Measurements from ENCODE around the gene C10orf90.

C10orf90 gene

DNA sequence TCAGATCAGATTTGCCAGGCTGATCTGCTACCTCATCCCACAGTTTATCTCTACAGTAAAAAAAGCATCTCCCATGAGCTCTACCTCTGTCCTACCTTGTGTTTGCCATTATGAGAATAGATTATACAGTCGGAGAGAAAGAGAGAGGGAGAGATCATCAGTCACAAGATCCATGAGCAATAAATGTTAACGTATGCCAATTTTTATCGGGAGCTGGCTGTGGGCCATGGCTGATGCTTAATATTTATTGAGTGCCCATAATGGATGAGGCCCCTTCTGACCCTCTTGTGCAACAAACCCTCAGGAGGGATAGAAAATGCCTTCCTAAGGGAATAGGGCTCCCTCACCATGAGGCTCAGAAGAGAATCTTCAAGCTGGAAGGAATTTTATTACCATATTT lies 52.8 kb downstream of the C10orf90 start:
- H4K20me1 ChIP-seq = no peaks in the 10 kb centered on the region
- no peaks in the 10 kb centered on the region for H3K36me3 ChIP-seq
- TF ChIP-seq Cebpa-rat (IDR thresholded peaks at IDR 0.05) = no peak
- no peaks in the 10 kb centered on the region for H3K9me3 ChIP-seq
- no peaks in the 10 kb centered on the region for H3K27me3 ChIP-seq
- no peaks in the 10 kb centered on the region for H3K4me1 ChIP-seq
- H3K27ac ChIP-seq = no peak overlapping the region
- no peak overlapping the region for H3K4me2 ChIP-seq
- H3K4me3 ChIP-seq = no peak overlapping the region
- no peak overlapping the region for H3K9ac ChIP-seq

DNA sequence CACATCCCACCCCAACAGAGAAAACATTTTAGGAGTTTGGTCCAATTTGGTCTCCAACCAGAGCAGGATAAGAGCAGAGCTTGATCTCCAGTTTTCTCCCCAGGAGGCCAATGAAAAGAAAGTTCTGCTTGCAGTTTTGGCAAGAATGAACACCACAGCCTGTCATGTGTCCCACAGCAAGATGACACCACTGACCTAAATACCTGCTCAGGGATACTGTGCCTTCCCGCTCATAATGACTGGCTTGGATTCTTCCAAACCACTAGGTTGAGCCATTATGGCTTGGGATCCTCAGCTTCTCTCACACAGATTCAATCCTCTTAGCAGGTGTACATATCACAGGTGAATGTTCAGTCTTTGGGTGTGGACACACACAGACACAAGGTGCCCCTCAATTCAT lies 53.3 kb downstream of the C10orf90 start:
- TF ChIP-seq Cebpa-rat (IDR thresholded peaks at IDR 0.05) = no peak
- H3K27ac ChIP-seq = no peak overlapping the region
- no peaks in the 10 kb centered on the region for H3K27me3 ChIP-seq
- H3K9me3 ChIP-seq = no peaks in the 10 kb centered on the region
- H4K20me1 ChIP-seq = no peaks in the 10 kb centered on the region
- no peak overlapping the region for H3K9ac ChIP-seq
- H3K4me3 ChIP-seq = no peak overlapping the region
- no peaks in the 10 kb centered on the region for H3K36me3 ChIP-seq
- no peaks in the 10 kb centered on the region for H3K4me1 ChIP-seq
- H3K4me2 ChIP-seq = no peak overlapping the region

DNA sequence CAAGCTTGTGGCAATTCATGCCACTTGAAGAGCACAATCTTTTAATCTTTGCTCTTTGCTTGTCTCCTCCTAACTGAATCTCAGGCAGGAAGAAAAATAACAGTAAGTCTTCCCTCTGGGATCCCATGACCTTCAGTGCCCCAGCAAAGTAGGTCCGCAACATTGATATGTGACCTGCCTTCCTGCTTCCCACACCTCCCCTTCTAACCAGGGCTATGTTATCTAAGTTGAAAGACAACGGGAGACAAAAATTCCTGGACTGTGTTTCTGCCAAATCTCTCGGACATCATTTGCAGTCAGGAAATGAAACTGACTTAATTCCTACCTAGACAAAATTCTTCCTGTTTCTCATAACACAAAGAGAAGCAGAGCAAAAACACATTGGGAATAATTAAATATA lies 53.8 kb downstream of the C10orf90 start:
- H4K20me1 ChIP-seq = no peaks in the 10 kb centered on the region
- H3K4me3 ChIP-seq = no peak overlapping the region
- no peak overlapping the region for H3K4me2 ChIP-seq
- no peak overlapping the region for H3K9ac ChIP-seq
- TF ChIP-seq Cebpa-rat (IDR thresholded peaks at IDR 0.05) = no peak
- H3K9me3 ChIP-seq = no peaks in the 10 kb centered on the region
- H3K27ac ChIP-seq = no peak overlapping the region
- H3K4me1 ChIP-seq = no peaks in the 10 kb centered on the region
- no peaks in the 10 kb centered on the region for H3K27me3 ChIP-seq
- H3K36me3 ChIP-seq = no peaks in the 10 kb centered on the region

DNA sequence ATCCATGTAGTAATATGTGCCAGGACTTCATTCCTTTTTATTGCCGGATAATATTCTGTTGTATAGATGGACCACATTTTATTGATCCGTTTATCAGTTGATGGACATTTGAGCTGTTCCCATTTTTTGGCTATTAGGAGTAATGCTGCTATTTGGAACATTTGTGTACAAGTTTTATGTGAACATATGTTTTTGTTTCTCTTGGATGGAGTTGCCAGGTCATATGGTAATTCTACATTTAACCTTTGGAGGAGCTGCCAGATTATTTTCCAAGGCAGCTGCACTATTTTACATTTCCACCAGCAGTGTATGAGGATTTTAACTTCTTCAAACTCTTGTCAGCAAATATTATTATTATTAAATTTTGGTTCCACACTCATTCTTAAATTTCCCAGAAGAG lies 59.2 kb downstream of the C10orf90 start:
- H3K27ac ChIP-seq = no peak overlapping the region
- H3K4me2 ChIP-seq = no peak overlapping the region
- no peaks in the 10 kb centered on the region for H3K9me3 ChIP-seq
- H3K27me3 ChIP-seq = no peaks in the 10 kb centered on the region
- H4K20me1 ChIP-seq = no peaks in the 10 kb centered on the region
- no peak overlapping the region for H3K9ac ChIP-seq
- TF ChIP-seq Cebpa-rat (IDR thresholded peaks at IDR 0.05) = no peak
- no peaks in the 10 kb centered on the region for H3K4me1 ChIP-seq
- no peak overlapping the region for H3K4me3 ChIP-seq
- H3K36me3 ChIP-seq = no peaks in the 10 kb centered on the region

DNA sequence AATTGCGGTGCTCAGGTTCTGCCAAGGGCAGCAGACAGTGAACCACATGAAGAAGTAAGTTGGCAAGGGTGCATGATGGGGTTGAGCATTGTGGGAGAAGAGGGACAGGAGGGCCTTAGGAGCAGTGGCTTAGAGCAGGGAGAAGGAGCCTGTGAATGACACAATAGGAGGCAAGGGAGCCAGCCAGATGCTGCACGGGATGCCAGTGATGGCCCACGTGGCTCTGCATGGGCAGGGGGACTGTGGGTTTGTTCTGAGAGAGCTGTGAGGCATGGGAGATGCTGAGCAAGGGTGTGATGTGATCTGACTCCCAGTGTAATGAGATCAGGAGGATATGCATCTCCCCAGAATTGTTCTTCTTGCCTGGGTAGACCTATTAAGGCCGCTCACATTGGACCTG lies 60.9 kb downstream of the C10orf90 start:
- no peak for TF ChIP-seq Cebpa-rat (IDR thresholded peaks at IDR 0.05)
- Histone ChIP-seq H3K4me3 (no peak overlapping the region), H3K27ac (no peak overlapping the region)

DNA sequence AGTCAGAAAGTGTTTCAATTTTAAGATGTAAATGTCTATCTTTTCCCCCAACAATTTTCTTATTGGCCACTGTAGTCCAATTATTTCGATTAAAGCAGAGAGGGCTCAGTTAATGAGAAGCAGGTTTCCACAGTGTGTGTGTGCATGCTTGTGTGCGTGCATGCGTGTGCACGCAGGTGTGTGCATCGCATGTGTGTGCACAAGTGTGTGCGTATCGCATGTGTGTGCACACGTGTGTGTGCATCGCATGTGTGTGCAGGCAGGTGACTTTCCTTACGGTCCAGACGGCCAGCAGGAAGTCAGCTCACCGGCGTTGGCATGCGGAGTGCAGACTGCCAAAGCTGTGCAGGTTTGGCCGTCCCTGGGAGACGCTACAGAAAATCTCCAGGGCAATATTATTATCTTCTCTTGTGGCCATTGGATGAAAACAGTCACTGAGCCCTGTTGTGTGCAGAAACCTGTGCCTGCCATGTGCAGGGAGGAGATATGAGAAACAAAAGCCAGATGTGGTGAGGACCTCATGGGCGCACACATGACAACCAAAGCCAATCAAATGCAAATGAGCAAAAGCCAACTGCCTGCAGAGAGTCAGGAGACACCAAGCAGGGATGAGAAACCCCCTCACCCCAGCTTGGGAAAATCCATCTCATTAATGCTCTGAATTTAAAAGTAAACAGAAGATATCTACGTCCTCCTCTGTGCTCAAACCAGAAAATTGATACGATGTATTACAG lies 70.4 kb downstream of the C10orf90 start:
- Histone ChIP-seq H3K27ac (no peak overlapping the region), H3K4me2 (no peak overlapping the region), H3K27me3 (no peaks in the 10 kb centered on the region), H3K9me3 (no peaks in the 10 kb centered on the region), H4K20me1 (no peaks in the 10 kb centered on the region), H3K9ac (no peak overlapping the region), H3K4me1 (no peaks in the 10 kb centered on the region), H3K4me3 (no peak overlapping the region), H3K36me3 (no peaks in the 10 kb centered on the region)
- no peak for TF ChIP-seq Cebpa-rat (IDR thresholded peaks at IDR 0.05)

More for the DNA sequence above, 60.9 kb downstream of the C10orf90 start:
- no peaks in the 10 kb centered on the region for H3K27me3 ChIP-seq
- no peaks in the 10 kb centered on the region for H3K4me1 ChIP-seq
- H4K20me1 ChIP-seq = no peaks in the 10 kb centered on the region
- H3K36me3 ChIP-seq = no peaks in the 10 kb centered on the region
- no peaks in the 10 kb centered on the region for H3K9me3 ChIP-seq
- no peak overlapping the region for H3K9ac ChIP-seq
- no peak overlapping the region for H3K4me2 ChIP-seq

DNA sequence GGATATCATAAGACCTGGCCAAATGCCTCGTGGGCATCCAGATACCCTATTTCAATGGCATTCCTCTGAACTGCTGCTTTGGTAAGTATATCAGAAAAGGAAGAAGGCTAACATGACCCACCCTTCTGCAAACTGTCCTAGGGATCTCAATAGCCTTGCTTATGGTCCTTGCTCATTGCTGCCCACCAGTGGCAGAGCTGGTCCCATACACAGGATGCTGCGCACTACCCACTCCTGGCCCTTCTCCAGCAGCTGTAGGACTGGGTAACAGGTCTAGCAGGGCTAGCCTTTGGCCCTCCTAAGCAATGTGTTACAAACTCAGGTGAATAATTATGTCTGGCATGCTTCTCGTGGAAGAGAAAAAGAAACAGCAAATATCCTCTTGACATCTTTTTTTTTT lies 72.5 kb downstream of the C10orf90 start:
- no peaks in the 10 kb centered on the region for H3K9me3 ChIP-seq
- no peaks in the 10 kb centered on the region for H4K20me1 ChIP-seq
- no peak overlapping the region for H3K4me3 ChIP-seq
- H3K36me3 ChIP-seq = no peaks in the 10 kb centered on the region
- no peaks in the 10 kb centered on the region for H3K27me3 ChIP-seq
- no peaks in the 10 kb centered on the region for H3K4me1 ChIP-seq
- H3K4me2 ChIP-seq = no peak overlapping the region
- no peak overlapping the region for H3K27ac ChIP-seq
- no peak overlapping the region for H3K9ac ChIP-seq
- TF ChIP-seq Cebpa-rat (IDR thresholded peaks at IDR 0.05) = no peak

DNA sequence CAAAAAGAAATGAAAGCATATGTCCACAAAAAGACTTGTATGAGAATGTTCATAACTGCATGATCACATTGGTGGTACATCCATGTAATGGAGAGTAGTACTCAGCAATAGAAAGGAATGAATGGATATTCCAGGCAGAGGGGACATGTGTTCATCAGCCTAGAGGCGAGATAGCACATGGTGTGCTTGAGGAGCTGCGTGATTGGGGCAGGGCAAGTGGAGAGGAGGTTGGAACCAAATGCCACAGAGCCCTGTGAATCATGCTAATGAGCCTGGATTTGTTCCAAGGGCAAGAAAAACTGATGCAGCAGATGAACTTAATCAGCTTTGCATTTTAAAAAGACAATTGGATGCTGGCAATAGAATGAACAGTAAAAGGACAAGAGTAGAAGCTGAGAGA lies 73.3 kb downstream of the C10orf90 start:
- no peaks in the 10 kb centered on the region for H3K36me3 ChIP-seq
- no peak overlapping the region for H3K27ac ChIP-seq
- H3K4me1 ChIP-seq = no peaks in the 10 kb centered on the region
- no peaks in the 10 kb centered on the region for H3K9me3 ChIP-seq
- H3K9ac ChIP-seq = no peak overlapping the region
- no peaks in the 10 kb centered on the region for H4K20me1 ChIP-seq
- no peak for TF ChIP-seq Cebpa-rat (IDR thresholded peaks at IDR 0.05)
- no peak overlapping the region for H3K4me3 ChIP-seq
- H3K4me2 ChIP-seq = no peak overlapping the region
- H3K27me3 ChIP-seq = no peaks in the 10 kb centered on the region

DNA sequence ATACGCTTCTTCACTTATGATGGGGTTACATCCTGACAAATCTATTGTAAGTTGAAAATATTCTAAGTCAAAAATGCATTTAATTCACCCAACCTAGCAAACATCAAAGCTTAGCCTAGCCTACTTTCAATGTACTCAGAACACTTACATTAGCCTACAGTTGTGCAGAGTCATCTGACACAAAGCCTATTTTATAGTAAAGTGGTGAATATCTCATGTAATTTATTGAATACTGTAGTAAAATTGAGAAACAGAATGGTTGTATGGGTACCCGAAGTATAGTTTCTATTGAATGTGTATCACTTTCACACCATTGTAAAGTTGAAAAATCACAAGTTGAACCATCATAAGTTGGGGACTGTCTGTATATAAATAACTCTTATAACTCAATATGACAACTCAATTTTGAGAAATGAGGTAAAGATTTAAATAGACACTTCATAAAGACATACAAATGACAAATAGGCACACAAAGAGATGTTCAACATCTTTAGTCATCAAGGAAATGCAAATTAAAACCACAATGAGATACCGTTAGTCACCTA lies 73.9 kb downstream of the C10orf90 start:
- Histone ChIP-seq H3K4me2 (no peak overlapping the region), H3K4me3 (no peak overlapping the region), H3K9me3 (no peaks in the 10 kb centered on the region), H3K36me3 (no peaks in the 10 kb centered on the region), H3K27me3 (no peaks in the 10 kb centered on the region), H3K4me1 (no peaks in the 10 kb centered on the region), H4K20me1 (no peaks in the 10 kb centered on the region), H3K27ac (no peak overlapping the region), H3K9ac (no peak overlapping the region)
- no peak for TF ChIP-seq Cebpa-rat (IDR thresholded peaks at IDR 0.05)

DNA sequence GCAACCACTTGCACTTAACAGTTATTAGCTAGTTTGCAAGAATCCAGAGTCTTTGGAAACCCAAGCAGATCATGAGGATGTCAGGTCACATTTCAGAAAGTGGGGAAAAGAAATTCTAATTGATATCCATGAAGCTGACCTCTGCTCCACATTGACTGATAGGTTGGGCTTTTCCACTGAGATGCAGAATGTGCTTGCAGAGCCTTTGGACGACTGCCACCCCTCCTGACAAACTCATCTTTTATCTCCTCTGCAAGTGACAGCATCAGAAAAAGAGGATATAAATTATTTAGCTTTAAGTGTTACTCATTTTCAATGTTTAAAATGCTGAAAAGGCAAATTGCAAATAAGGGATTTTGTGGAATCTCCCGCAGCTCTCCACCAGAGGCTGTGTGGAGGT lies 75.3 kb downstream of the C10orf90 start:
- H3K9ac ChIP-seq = no peak overlapping the region
- TF ChIP-seq Cebpa-rat (IDR thresholded peaks at IDR 0.05) = no peak

More for the DNA sequence above, 75.3 kb downstream of the C10orf90 start:
- H3K4me1 ChIP-seq = no peaks in the 10 kb centered on the region
- no peak overlapping the region for H3K4me3 ChIP-seq
- H3K36me3 ChIP-seq = no peaks in the 10 kb centered on the region
- no peak overlapping the region for H3K4me2 ChIP-seq
- H4K20me1 ChIP-seq = no peaks in the 10 kb centered on the region
- no peak overlapping the region for H3K27ac ChIP-seq
- H3K27me3 ChIP-seq = no peaks in the 10 kb centered on the region
- no peaks in the 10 kb centered on the region for H3K9me3 ChIP-seq

Measured in BLaER1 (cell line).